GM21619 (cell line): ENCODE results near the gene CSNK1D.
"Not testable (repeated sequence)": the region's sequence is repeated elsewhere in the genome, so short reads cannot be mapped to it uniquely, and the experiment has no call there.

Experiments used
- ATAC-seq: cut with Tn5 transposase; IDR thresholded peaks from one replicate; pipeline ENCODE4 v1.9.1; 2021; ENCODE audit not compliant: unreplicated experiment

The CSNK1D gene

DNA sequence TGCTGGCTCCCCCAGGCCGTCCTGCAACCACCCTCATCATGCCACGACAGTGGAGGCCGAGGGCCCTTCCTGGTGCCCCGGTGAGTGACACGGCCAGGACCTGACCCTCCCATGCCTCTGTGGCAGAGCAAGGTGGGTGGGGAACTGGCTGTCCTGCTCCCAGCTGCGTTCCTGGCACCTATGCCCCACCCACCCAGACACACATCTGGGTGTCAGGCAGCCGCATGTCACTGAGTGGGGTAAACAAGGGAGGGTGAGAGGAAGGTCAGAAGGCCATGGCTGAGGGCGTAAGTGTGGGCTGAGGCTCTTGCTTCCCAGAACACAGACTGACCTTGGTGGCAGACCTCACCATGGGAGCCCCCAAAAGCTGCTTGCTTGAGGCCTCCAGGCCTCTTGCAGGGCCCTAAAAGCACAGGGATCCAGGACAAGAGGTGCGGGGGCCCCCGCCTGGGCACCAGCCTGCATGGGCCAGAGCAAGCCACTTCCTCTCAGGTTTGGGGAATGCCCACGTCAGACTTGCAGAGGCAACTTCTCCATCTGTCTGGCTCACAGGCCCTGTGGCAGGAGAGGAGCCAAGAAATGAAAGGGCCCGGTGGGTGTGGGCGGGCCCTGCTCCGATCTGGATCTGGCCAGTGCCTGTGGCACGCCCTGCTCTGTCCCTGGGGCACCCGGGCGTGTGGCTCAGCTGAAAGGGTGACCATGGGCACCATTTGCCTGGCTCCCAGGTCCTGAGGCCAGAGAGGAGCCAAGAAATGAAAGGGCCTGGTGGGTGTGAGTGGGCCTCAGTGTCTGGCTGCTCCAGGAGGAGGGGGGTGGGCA is 57.0 kb downstream of the CSNK1D start:
- peak; percentile 39 for ATAC-seq

- ATAC-seq, result no peak
These were observed 57.6 kb downstream of the CSNK1D start for GRCh38 chr17:82215972-82216300.

- no peak for ATAC-seq
These were observed 58.2 kb downstream of the CSNK1D start for GRCh38 chr17:82215095-82215971.

DNA sequence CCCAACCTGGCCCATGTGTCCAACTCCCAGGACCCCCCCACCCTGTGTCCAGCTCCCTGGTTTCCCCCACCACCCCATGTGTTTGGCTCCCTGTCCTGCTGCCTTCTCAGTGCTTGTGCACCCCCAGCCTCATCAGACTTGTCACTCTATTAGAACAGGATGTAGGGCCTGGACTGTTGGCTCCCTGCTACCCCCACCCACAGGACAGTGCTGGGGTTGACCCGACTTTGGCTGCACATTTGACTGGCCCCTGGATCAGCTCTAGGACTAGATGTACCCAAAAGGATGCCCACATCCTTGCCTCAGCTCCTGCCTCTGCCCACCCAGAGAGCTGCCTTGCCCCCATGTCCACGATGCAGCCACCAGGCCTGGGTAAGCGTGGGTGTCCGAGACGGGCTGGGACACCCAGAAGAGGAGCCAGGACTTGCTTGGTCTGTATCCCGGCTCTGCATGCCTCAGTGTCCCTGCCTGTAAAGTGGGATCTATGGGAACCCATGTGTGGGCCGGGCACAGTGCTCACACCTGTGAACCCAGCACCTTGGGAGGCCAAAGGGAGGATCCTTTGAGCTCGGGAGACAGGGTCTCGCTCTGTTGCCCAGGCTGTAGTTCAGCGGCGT is 59.4 kb downstream of the CSNK1D start:
- no peak for ATAC-seq

DNA sequence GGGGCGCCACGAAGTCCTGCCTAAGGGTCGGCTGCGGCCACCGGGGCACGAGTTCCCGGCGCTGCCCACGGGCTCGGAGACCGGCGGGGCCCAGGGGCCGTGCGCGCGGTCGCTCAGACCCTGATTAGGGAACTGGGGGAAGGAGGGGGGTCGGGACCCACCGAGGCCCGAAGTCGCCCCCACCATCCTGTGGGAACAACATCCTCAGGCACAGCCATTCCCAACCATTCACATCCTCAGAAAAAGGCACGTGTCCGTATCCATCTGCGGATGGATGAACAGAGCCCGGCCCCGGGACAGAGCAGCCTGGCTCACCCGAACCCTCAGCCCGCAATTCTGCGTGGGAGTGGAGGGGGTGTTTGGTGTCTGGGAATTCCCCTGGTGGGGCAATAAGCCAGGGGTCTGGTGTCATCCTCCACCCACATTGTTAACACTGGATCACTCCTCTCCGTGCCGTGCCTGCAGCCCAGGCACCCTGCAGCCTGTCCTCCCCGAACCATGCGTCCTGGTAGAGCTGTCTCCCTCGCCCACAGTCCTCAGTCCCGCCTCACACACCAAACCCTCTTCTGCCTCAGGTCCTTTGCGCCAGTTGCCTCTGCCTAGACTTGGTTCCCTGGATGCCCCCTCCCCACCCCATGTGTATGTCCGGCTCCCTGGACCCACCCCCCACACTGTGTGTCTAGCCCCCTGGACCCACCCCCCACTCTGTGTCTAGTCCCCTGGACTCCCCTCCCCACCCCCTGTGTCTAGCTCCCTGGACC is 60.1 kb downstream of the CSNK1D start:
- ATAC-seq, result peak; percentile 3

DNA sequence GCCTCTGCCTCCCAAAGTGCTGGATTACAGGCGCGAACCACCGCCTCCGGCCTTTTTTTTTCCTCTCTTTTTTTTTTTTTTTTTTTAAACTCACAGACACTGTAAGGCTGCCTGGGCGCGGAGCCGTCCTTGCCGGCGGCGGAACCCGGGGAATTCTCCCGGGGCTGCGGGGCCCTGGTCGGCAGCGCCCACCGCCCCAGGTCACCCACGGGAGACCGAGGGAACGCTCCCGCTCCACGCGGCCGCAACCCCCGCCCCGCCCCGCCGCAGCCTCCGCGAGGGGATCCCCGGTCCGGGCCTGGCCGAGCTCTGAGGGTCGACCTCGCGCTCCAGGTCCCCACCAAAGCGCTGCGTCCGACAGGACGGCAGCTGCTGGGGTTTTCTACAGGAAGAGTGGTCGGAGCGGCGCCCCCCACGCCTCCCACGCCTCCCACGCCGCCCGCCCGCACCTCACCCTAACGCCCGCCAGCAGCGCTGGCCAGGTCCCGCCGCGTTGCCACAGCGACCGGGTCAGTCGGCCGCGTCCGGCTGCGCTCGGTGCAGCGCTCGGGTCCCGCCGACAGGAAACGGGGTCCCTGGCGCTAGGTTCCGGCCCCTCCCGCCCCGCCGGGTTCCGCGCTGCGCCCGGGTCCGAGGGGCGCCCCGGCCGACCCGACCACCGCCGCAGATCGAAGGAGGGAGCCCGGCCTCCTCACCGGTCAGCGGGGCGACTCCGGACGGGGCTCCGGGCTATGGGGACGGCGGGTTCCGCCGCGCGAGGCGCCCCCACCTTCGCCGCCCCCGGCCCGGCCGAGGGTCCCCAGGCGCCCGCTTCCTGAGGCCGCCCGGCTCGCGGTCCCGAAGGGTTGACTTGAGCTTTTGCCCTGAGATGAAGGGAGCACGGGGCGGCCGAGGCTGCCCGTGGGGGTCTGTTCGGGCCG is 60.9 kb downstream of the CSNK1D start, which contains the start of gene CCDC57:
CCDC57 (minus strand) TSS at position 512 of the 920 bp plus-strand sequence. CDS start 10,898 bp downstream, outside the sequence.
- ATAC-seq, result peak; percentile 58

DNA sequence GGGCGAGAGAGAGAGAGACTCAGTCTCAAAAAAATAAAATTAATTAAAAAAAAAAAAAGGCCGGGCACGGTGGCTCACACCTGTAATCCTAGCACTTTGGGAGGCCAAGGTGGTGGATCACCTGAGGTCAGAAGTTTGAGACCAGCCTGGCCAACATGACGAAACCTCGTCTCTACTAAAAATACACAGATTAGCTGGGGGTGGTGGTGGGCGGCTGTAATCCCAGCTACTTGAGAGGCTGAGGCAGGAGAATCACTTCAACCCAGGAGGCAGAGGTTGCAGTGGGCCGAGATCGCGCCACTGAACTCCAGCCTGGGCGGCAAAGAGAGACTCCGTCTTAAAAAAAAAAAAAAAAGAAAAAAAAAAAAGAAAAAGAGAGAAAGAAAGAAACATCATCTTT is 62.8 kb downstream of the CSNK1D start:
- ATAC-seq, result not testable (repeated sequence)

DNA sequence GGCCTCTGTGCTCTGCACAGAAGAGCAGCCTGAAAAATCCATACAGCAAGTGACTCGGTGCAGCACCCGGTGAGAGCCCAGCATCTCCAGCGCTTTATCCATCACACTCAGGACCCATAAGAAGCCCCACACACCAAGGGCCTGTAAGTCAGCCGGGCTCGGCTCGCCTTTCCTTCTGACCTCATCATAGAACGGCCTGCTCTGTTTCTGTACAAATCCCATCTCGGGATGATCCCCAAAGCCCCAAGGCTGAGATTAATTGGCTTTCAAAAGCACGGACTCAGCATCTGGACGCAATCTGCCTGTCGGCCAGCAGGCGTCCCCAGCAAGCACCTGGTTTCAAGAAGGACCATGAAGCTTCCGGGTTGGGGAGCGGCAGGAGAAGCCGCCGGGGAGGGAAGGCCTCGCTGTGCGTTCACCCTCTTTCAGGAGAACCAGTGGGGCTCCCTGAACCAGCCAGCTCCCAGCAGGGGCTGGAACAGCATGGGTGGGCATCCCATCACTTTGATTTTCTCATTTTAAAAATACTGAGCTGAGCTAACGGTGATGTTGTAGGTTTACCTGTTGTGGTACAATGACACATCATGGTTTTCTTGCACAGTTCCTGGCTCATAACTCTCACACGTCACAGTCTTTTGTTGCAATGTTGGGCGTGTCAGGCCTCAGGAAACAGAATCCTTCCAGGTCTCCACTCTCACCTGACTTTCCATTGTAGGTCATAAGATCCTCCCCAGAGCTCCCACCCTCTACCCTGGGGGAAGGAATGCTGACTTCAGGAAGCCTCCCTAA is 67.6 kb downstream of the CSNK1D start:
- ATAC-seq, result no peak

DNA sequence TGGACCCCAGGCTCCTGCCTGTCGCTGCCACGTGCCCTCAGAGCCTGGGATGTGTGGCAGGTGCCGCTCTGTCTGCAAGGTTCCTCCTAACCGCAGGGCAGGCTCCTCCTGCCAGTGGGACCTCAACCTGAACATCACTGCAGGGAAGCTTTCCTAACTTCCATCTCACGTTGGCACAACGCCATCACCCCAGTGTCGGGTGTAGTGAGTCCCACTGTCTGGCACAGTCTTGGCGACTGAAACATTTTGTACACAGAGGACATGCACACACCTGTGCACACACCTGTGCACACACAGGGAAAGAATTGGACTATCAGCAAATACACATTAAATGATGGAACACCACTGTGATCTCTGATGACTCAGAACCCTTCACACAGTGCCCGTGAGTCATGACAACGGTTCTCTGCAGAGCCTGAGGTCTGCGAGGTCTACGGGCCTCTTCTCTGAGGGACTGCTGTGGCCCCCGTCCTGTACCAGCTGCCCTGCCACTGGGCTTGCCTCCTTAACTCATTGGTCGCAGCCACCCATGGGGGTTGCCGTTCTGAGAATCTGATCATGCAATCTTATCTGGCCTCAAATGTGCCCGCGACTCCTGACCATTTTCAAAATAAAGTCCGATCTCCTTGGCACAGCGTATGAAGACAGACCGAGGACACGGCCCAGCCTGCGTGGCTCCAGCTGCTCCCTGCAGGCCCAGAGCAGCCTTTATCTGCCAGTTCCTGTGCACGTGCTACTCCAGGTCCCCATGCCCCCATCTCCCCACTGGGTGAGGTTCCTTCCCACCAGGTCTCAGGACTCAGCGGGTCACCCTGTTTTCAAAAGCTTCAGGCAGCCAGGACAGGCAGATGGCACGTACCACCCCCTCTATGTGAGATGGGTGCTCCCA is 68.4 kb downstream of the CSNK1D start:
- no peak for ATAC-seq

DNA sequence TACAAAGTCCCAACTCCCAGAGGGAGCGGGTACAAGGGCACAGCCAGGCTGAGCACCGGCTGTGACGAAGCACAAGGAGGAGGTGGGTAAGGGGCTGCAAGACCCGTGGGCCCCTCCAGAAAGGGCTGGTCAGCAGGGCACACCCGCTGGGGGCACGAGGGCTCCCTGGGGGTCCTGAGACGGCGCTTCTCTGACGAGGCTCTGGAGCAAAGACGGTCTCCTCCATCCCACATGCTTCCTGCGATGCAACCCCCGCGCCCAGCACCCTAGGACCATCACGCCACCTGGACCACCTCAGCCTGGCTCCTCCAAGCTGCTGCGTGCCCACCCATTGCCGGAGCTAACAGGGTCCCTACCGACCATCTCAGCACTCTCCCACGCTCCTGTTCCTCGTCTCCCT is 69.6 kb downstream of the CSNK1D start:
- no peak for ATAC-seq

DNA sequence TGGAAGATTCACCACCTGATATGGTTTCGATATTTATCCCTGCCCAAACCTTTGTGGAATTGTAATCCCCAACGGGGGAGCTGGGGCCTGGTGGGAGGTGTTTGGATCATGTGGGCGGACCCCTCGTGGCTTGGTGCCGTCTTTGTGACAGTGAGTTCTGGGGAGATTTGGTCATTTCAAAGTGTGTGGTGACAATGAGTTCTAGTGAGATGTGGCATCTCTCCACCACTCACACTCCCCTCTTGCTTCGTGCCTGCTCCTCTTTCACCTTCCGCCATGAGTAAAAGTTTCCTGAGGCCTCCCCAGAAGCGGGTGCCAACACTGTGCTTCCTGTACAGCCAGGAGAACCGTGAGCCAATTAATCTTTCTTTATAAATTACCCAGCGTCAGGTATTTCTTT is 70.5 kb downstream of the CSNK1D start:
- no peak for ATAC-seq

- ATAC-seq, result no peak
These were observed 72.0 kb downstream of the CSNK1D start for GRCh38 chr17:82201498-82201910.

- no peak for ATAC-seq
These were observed 72.6 kb downstream of the CSNK1D start for GRCh38 chr17:82200743-82201497.

DNA sequence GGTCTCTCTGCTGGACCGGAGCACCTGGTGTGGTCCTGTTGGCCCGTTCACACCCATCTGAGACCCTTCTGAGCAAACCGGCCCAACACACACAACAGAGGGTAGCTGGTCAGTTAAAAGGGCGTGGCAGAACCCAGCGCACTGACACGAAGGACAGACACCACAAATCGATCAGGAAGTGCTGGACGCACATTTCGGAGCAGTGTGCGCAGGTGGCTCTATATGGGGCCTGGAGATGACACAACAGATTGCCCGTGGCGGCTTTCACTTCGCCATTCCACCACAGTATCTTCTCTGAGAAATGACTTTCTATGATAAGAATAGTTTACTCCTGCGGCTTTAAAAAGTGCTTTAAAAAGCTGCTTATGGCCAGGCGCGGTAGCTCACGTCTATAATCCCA is 73.4 kb downstream of the CSNK1D start:
- no peak for ATAC-seq

DNA sequence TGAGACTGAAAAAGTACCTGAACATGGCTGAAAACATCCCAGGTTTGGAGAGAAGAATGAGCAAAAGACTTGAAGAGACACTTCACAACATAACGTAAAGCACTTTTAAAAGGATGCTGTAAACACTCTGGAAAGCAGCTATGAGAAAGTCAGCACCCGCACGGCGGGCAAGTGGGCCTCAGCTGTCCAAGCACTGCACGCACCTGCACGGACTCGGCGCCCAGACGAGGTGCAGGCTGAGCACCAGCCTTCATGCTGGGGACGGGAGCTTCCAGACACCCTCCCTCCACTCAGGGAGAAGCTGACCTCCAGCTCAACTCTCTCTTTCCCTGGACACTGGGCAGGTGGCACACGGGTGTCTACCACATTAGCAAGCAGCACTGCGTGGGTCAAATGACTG is 74.0 kb downstream of the CSNK1D start:
- ATAC-seq, result no peak

DNA sequence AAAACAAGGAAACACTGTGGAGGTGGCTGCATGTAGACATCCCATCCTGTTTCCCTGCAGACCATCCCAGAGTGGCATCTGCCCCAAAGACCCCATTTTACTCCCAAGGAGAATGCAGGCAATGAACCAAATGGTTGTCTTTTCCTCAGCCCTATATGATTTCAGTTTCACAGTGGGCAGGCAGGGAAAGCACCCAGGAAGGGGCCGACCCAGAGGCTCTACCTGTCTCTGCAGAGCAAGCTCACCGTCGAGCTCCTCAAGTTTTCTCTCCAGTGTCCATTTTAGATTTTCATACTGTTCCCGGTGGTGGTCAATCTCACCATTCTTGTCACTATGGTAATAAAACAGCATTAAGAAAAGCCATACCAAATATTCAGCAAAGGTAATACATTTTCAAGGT is 75.4 kb downstream of the CSNK1D start:
- no peak for ATAC-seq
